ENCODE results near the gene RHBDL3.

- no peak for TF ChIP-seq EZH2phosphoT487 (IDR thresholded peaks at IDR 0.05; ENCODE audit: low read depth, severe bottlenecking, unreplicated experiment)
- no peak for TF ChIP-seq CTCF (IDR thresholded peaks at IDR 0.05; ENCODE audit: poor library complexity)
Observed at GRCh38 chr17:32349854-32350665, 84.4 kb downstream of the RHBDL3 start, which contains the start of gene ZNF207.

All from hepatocyte (in vitro differentiated cells).